Activated effector memory CD4-positive, alpha-beta T cell treated with Interleukin-2 at 50 U/mL for 16 hours (primary cell): Measurements from ENCODE around the gene ADGRA1.
"Not testable (repeated sequence)": the region's sequence is repeated elsewhere in the genome, so short reads cannot be mapped to it uniquely, and the experiment has no call there.

ENCODE experiments used
- DNase-seq: peaks from one replicate; pipeline ENCODE4 v3.0.0-alpha.2; 2020

Gene ADGRA1

DNA sequence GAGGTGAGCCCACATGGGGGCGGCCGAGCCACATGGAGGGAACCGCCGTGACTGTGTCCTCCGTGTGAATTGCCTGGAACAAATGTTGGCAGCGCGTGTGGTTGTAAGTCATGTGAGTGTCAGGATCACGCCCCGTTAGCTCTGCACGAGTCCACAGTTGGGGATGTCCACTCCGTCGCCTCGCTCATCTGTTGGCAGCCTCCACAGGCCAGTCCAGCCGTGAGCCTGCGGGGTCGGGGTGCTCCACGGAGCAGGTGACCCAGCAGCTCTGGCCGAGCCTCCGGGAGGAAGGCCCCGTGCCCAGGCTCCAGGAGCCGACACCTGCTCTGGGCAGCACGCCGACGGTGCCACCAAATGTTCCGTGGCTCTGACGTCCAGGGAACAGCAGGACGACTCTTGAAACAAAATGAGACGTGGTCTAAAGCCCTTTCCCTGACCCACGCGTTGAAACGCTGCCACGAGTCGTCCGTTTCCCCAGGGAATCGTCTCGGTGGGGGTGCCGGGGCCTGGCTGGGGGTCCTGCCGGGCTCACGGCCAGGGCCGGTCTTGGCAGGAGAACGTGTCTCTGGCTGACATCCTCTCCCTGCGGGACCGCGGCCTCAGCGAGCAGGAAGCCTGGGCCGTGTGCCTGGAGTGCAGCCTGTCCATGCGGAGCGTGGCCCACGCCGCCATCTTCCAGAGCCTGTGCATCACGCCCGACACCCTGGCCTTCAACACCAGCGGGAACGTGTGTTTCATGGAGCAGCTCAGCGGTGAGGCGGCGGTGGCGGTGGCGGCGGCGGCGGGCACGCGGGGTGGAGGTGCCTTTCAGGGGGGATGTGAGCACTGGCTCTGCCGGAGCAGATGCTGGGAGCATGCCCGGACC lies 79.3 kb downstream of the ADGRA1 start:
- no peak for DNase-seq

DNA sequence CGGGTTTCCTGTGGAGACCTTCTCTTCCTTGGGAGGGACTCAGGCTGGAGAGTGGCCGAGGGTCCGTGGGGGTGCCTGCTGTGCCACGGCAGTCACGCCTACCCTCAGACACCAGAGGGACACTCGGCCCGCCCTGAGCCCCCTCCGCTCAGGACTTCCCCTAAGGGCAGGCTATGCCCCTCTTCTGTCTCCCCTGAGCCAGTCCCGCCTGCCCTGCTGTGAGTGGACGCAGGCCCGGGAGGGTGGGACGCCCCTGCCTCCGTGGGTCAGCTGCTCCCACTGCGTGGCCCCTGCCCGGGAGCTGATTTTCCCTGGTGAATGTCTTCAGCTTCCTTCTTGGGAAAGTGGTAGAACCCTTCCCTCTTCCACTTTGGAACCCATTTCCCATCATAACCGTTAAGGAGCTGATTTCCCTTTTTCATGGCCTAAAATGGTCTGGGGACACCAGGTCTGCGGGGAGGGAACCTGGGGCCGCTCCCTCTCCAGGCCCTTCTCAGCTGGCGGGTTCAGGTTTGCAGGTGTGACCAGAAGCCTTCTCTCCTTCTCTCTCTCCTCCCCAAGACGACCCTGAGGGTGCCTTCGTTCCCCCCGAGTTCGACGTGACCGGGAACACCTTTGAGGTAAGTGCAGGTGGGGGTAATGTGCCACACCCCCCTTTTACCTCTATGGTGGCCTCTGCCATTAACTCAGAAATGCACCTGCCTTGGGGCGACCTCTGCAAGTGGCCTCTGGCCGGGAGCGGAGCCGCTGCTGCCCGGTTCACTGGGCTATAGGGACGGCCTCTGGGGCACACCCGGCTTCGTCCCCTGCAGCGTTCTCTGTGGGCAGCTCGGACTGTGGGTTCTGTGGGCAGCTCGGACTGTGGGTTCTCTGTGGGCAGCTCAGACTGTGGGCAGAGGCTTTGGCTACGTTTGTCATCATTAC lies 80.2 kb downstream of the ADGRA1 start:
- DNase-seq: no peak

DNA sequence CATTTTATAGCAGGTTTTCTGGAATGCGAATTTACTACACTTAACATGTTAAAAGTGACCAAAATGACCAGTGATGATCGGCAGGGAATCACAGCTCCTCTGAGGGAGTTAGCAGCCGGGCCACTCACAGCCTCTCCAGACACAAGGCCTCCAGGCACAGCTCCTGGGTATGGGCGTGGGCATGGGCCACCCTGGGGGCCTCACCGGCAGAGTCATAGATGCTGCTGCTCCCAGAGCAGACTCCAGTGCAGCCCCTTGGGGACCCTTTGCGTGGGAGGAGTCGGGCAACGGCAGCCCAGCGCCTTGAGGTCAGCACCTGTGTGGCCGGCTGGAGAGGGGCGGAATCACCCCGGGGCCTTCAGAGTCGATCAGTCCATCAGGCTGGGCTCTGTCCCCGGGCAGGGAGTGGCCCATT lies 80.9 kb downstream of the ADGRA1 start:
- DNase-seq: no peak

DNA sequence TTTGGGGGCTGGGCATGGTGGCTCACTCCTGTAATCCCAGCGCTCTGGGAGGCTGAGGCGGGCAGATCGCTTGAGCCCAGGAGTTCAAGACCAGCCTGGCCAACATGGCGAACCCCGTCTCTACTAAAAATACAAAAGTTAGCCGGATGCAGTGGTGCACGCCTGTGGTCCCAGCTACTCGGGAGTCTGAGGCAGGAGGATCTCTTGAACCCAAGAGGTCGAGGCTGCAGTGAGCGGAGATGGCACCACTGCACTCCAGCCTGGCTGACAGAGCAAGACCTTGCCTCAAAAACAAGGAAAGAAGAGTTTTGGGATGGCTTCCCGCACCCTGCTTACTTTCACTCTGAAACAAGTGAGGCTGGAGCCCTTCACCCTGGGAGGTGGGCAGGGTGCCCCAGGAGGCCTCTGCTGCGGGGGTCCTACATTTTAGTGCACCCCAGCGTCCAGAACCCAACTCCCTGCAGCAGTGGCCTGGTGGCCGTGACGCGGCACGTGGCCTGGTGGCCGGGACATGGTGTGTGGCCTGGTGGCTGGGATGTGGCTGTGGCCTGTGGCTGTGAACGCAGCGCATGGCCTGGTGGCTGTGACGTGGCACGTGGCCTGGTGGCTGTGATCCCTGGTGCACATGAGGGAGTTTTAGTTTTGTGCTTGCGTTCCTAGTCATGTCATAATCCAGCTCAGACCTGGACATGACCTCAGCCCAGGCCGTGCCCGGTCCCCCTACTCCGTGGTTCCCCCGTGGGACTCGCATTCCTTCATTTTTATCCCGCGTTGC lies 81.6 kb downstream of the ADGRA1 start:
- no peak for DNase-seq

DNA sequence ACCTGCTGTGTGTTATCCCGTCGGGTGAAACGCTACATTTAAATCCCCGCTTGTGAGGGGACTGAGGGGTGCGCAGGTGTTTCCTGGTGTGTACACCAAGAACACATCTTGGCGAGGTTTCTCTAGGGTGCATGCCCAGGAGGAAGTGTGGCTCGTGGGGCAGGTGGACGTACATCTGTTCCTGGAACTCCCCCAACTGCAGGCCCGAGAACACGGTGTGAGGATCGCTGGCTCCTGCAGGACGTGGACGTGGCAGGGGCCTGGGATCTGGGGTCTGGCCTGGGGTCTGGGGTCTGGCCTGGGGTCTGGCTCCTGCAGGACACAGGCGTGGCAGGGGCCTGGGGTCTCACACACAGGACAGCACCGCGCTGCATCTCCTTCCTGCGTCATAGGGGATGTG lies 82.4 kb downstream of the ADGRA1 start:
- no peak for DNase-seq

DNA sequence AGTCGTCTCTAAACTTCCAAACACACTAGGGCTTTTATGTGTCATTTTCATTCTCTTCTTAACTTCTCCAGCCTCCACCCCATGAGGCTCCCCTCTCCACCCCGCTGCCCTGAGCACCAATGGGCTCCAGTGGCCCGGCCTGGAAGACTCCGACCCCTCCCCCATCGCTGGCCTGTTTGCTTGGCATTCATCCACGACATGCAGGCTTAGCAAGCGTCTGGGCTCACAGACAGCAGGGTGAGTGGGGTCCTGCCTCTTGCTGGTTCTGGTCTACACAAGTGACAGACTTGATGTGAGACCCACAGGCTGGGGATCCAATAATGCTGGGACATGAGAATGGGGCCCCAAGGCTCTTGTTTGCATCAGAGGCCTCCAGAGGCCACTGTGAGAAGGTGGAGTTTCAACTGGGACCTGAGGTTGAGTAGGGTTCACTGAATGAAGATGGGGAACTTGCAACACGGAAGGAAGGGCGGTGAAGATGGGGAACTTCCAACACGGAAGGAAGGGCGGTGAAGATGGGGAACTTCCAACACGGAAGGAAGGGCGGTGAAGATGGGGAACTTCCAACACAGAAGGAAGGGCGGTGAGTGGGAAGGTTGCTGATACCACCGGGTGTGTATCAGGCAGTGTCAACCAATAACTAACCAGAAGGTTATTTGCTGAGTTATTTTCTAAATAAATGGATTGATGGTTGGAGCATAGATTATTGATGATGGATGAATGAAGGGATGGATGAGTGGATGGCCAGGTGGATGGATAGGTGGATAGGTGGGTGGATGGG lies 86.3 kb downstream of the ADGRA1 start:
- no peak for DNase-seq

DNA sequence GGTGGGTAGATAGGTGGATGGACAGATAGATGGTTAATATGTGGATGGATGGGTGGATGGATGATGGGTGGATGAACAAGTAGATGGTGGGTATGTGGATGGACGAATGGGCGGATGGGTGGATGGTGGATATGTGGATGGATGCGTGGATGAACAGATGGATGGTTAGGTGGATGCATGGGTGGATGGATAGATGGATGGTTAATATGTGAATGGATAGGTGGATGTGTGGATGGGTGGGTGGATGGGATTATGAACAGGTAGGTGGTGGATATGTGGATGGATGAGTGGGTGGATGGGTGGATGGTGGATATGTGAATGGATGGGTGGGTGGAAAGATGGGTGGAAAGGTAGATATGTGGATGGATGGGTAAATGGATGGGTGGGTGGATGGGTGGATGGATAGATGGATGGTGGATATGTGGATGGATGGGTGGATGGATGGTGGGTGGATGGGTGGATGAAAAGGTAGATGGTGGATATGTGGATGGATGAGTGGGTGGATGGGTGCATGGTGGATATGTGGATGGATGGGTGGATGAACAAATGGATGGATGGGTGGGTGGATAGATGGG lies 87.1 kb downstream of the ADGRA1 start:
- DNase-seq: no peak

DNA sequence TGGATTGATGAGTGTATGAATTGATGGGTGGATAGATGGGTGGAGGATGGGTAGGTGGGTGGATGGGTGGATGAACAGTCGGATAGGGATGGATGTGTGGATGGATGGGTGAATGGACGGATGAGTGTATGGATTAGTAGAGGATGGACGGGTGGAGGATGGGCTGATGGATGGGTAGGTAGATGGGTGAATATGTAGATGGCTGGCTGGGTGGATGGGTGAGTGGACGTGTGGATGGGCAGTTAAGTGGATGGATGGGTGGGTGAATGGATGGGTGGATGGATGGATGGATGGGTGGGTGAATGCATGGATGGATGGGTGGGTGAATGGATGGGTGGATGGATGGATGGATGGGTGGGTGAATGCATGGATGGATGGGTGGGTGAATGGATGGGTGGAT lies 87.9 kb downstream of the ADGRA1 start:
- DNase-seq: not testable (repeated sequence)

DNA sequence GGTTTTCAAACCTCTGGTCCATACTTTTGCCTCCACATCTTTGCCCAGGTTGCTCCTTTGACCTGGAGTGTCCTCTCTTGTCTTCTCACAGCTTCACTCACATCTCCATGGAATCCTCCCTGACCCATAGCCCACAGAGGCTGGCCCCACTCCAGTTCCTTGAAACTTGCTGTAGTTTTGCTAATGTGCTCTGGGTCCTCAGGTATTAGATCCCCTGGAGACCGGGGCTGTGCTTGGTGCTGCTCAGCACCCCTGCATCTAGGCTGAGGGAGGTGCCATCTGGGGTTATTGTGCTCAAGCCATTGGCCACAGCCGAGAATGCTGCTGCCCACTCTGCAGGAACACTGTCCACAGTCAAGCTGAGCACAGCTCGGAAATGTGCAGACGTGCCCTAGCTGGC lies 88.8 kb downstream of the ADGRA1 start:
- DNase-seq: no peak

DNA sequence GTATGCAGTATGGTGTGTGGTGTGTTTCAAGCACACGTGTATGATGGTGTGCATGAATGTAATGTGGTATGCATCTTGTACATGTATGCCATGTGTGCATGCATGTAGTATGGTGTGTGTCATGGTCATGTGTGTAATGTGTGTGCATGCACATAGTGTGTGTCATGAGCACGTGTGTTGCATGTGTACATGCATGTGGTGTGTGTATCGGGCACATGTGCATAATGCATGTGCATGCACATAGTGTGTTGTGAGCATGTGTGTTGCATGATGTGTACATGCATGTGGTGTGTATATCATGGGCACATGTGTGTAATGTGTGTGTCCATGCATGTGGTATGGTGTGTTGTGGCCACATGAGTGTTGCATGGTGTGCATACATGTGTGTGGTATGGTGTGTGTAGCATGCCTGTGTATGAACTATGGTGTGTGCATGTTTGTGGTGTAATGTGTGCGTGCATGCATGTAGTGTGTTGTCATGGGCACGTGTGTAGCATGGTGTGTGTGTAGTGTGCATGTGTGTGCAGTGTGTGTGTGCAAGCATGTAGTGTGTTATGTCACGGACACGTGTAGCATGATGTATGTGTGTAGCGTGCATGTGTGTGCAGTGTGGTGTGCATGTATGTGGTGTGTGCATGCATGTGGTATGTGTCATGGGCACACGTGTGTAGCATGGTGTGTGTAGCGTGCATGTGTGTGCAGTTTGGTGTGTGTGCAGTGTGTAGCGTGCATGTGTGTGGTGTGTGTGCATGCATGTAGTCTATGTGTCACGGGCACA lies 89.8 kb downstream of the ADGRA1 start:
- no peak for DNase-seq

DNA sequence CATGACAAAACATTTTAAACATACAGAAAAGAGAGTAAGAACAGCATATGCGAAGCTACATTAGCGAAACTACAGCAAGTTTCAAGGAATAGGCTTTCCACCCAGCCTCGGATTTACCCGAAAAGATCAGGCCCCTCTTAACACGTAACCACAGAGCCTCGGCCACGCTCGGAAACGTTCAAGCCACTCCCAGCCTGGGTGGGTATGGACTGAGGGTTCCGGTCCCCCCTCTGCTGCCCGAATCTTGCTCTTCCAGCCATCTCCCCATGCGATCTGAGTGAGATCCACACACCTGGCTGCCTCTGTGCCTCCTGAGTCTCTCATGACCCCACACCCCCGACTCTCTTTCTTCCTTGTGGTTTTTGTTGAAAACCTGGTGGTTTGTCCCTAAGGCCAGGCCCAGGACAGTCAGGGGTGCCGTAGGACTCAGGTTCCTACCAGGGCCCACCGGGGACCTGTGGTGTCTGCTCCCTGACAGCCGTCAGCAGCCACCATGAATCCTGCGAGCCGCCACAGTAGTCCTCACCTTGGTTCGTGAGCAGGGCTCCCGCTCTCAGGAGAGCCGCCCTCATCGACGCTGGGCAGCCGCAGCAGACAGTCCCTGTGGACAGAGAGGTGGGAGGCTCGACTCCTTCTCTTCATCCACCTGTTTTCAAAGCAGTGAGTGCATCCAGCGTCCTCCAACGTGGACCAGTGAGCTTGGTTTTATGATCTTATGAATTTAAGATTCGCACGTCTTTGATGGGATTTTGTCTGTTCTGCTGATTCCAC lies 90.8 kb downstream of the ADGRA1 start:
- no peak for DNase-seq

DNA sequence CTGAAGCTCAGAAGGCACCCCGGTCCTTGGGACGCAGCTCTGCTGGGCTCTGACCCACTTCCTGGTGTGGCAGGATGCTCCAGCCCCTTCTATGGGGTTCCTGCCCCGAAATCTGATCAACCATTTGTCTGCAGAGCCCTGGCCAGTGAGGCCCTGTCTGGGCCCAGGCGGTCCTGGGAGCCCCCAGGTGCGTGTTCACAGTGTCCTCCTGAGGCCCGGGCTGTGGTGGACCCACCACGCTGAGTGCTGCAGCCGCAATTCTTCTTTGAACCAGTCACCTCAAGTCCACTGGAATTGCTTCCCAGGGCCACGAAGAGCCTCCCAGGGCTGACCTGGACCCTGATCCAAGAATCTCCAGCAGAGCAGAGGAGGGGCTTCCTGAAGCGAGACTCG lies 91.4 kb downstream of the ADGRA1 start:
- no peak for DNase-seq

DNA sequence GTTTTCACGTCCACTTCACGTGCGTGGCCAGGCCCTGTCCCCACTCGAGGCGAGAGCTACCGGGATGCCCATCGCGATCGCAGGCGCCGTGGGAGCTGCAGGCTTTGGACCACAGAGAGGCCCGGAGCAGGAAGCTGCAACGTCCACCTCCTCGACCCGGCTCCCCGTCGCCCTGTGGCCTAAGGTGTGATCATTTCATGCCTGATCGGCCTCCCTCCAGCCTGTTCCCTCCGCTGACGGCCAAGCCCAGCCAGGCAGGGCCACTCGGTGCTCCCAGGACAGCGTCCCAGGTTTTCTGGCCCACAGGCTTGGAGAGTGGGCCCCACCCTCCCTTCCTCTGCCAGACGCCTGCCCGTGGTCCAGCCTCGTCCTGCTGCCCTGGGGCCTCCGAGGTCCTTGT lies 91.9 kb downstream of the ADGRA1 start:
- DNase-seq: no peak

DNA sequence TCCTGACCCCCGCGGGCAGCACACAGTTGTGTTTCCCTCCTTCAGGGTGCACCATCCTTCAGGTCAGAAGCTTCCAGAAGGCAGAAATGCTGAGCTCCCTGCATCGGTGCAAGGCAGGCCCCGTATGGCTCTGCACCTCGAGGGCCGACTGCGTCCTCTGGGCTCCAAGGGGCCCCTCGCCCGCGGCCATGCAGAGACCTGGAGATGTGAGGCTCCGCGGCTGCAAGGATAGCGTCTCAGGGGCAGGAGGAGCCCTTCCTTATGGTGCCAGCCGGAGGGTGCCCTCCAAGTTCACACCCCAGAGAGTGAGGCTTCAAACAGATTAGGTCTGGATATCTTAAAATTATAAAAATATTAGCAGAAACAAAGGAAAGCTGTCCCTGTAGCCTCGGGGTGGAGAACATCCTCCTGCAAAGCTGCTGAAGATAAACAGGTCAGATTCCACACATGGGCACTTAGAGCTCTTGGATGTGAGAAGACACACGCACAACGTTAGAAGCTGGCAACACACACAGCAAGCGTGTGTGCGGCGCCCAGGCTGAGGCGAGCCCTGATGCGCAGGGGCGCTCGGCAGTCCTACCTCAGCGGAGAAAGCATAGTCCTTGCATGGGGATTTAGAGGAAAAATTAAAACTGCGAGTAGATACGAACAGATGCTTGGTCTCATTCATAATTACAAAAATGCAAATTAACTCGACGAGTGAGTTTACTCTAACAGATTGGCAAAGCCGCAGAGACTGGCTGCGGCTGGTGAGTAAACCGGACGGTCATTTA lies 92.7 kb downstream of the ADGRA1 start:
- no peak for DNase-seq

DNA sequence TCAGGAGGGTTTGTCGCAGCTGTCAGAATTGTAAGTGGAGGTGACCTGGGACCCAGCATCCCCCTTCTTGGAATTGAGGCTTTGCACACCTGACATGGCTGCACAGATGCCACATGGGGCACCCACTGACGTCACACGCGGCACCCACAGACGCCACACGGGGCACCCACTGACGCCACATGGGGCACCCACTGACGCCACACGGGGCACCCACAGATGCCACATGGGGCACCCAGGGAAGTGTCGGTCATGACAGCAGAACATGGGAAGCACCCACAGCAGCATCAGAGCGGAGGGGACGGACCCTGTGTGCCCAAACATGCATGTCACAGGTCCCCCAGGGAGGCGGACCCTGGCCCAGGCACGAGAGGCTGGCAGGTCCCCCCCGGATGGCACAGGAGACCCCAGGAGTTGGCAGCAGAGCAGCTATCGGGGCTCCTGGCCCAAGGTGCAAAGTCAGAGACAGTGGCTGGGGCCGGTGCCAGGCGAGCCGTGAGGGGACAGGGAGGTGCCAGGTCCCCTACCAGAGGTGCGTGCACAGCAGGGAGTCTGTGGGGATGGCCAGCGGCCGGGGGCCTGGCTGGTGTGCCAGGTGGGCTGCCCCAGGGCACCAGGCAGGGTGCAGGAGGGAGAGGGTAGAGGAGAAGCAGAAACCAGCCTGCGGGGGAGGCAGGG lies 93.4 kb downstream of the ADGRA1 start:
- DNase-seq: no peak
